ENCODE data around the gene ATP9B.

The ATP9B gene

GRCh38 chr18:79413025-79413424 lies 343.8 kb downstream of the ATP9B start:
- H3K4me3 ChIP-seq (ENCODE audit: extremely low read depth, insufficient read depth, low read length, poor library complexity, severe bottlenecking): no peak overlapping the region
- H3K27ac ChIP-seq (ENCODE audit: low read depth, low read length, severe bottlenecking): no peak overlapping the region
- H3K4me1 ChIP-seq (ENCODE audit: control insufficient read depth, insufficient read depth, low read length, poor library complexity, severe bottlenecking): peaks cover 4% of the 10 kb centered on the region
- WGBS, 2 experiments (ENCODE audit: insufficient coverage in 2 of 2): 95 to 98% methylated on average over 14 to 15 of the region's 16 CpGs
- H3K36me3 ChIP-seq (ENCODE audit: control insufficient read depth, insufficient read depth, low read length): peaks cover 79% of the 10 kb centered on the region
- H3K9me3 ChIP-seq (ENCODE audit: control insufficient read depth, low read length): no peaks in the 10 kb centered on the region

DNA sequence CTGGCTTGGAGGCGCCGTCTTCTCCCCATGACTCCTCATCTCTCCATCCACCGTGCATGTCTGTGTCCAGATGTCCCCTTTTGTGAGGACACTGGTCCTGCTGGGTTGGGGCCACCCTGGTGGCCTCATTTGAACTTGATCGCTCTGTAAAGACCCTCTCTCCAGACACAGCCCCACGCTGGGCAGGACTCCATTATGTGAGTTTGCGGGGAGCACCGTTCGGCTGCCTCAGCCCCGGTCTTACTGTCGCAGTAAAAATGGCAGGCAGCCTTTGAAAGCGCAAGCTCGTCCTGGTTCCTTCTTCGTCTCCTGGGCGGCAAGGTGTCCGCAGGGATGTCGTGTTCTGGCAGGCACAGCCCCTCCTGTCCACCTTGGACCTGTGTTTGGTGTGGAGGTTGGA lies 344.2 kb downstream of the ATP9B start:
- WGBS, 2 experiments (ENCODE audit: insufficient coverage in 2 of 2): 94 to 95% methylated on average over 13 to 16 of the region's 16 CpGs
- Histone ChIP-seq H3K4me3 (ENCODE audit: extremely low read depth, insufficient read depth, low read length, poor library complexity, severe bottlenecking) (no peak overlapping the region), H3K36me3 (ENCODE audit: control insufficient read depth, insufficient read depth, low read length) (peaks cover 80% of the 10 kb centered on the region), H3K4me1 (ENCODE audit: control insufficient read depth, insufficient read depth, low read length, poor library complexity, severe bottlenecking) (peaks cover 4% of the 10 kb centered on the region), H3K9me3 (ENCODE audit: control insufficient read depth, low read length) (no peaks in the 10 kb centered on the region), H3K27ac (ENCODE audit: low read depth, low read length, severe bottlenecking) (no peak overlapping the region)

GRCh38 chr18:79413901-79414300 lies 344.7 kb downstream of the ATP9B start:
- peaks cover 82% of the 10 kb centered on the region for H3K36me3 ChIP-seq (ENCODE audit: control insufficient read depth, insufficient read depth, low read length)
- H3K27ac ChIP-seq (ENCODE audit: low read depth, low read length, severe bottlenecking): no peak overlapping the region
- peaks cover 4% of the 10 kb centered on the region for H3K4me1 ChIP-seq (ENCODE audit: control insufficient read depth, insufficient read depth, low read length, poor library complexity, severe bottlenecking)
- 92 to 95% methylated on average over 9 of the region's 9 CpGs for WGBS, 2 experiments (ENCODE audit: insufficient coverage in 2 of 2)
- H3K9me3 ChIP-seq (ENCODE audit: control insufficient read depth, low read length): no peaks in the 10 kb centered on the region
- H3K4me3 ChIP-seq (ENCODE audit: extremely low read depth, insufficient read depth, low read length, poor library complexity, severe bottlenecking): no peak overlapping the region

DNA sequence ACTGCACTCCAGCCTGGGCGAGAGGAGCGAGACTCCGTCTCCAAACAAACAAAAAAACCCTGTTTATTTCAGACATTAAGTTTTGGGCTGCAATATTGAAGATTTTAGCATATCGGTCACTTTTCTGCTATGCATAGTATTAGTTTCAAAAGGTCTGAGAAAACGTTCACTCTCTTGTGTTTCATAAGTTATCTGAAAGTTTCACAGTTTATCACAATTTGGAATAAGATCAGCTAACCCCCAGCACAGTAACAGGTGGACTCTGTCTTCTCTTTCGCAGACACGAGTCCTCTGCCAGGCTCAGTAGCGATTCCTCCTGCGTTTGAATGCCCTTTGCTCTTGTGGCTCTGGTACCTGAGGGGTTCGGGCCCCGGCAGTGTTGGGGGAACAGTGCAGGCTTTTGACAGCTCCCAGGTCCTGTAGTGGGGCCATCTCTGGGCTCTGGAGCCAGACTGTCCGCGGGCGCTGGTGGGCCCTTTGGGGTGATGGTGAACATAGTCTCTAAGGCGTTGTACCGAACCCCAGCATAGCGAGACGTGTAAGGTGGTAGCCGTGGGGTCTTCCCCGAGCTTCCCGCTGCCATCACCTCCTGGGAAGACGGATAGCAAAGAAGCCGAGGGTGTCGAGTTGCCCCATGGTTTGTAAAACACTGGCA lies 347.0 kb downstream of the ATP9B start:
- WGBS, 2 experiments (ENCODE audit: insufficient coverage in 2 of 2): 89% methylated on average over 19 to 24 of the region's 24 CpGs

DNA sequence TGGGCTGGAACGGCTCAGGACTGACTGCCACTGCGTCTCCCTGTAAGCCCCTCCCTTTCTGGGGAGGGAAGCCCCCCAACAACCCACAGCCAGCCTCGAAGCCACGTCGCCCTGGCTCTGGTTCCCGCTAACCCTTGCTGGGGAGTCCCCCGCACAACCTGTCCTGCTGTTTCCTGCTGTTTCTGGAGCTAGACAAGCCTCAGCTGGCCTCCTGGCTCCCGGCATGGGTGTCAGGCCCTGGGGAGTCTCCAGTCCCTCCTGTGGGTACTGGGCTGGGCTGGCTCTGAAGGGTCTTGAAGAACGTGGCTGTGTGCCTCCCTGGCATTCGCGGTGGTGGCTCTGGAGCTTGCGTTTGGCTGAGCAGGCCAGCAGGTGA lies 347.5 kb downstream of the ATP9B start:
- H3K36me3 ChIP-seq (ENCODE audit: control insufficient read depth, insufficient read depth, low read length): peaks cover 83% of the 10 kb centered on the region
- peaks cover 4% of the 10 kb centered on the region for H3K4me1 ChIP-seq (ENCODE audit: control insufficient read depth, insufficient read depth, low read length, poor library complexity, severe bottlenecking)
- H3K4me3 ChIP-seq (ENCODE audit: extremely low read depth, insufficient read depth, low read length, poor library complexity, severe bottlenecking): no peak overlapping the region
- no peak overlapping the region for H3K27ac ChIP-seq (ENCODE audit: low read depth, low read length, severe bottlenecking)
- 85 to 96% methylated on average over 9 to 12 of the region's 12 CpGs for WGBS, 2 experiments (ENCODE audit: insufficient coverage in 2 of 2)
- H3K9me3 ChIP-seq (ENCODE audit: control insufficient read depth, low read length): no peaks in the 10 kb centered on the region

More for the DNA sequence above, 347.0 kb downstream of the ATP9B start:
- Histone ChIP-seq H3K27ac (ENCODE audit: low read depth, low read length, severe bottlenecking) (no peak overlapping the region), H3K36me3 (ENCODE audit: control insufficient read depth, insufficient read depth, low read length) (peaks cover 81% of the 10 kb centered on the region), H3K4me1 (ENCODE audit: control insufficient read depth, insufficient read depth, low read length, poor library complexity, severe bottlenecking) (peaks cover 4% of the 10 kb centered on the region), H3K4me3 (ENCODE audit: extremely low read depth, insufficient read depth, low read length, poor library complexity, severe bottlenecking) (no peak overlapping the region), H3K9me3 (ENCODE audit: control insufficient read depth, low read length) (no peaks in the 10 kb centered on the region)

GRCh38 chr18:79418236-79418635 lies 349.0 kb downstream of the ATP9B start:
- WGBS, 2 experiments (ENCODE audit: insufficient coverage in 2 of 2): 97 to 98% methylated on average over 19 of the region's 19 CpGs
- peaks cover 5% of the 10 kb centered on the region for H3K4me1 ChIP-seq (ENCODE audit: control insufficient read depth, insufficient read depth, low read length, poor library complexity, severe bottlenecking)
- H3K27ac ChIP-seq (ENCODE audit: low read depth, low read length, severe bottlenecking): no peak overlapping the region
- H3K36me3 ChIP-seq (ENCODE audit: control insufficient read depth, insufficient read depth, low read length): peaks cover 81% of the 10 kb centered on the region
- no peaks in the 10 kb centered on the region for H3K9me3 ChIP-seq (ENCODE audit: control insufficient read depth, low read length)
- no peak overlapping the region for H3K4me3 ChIP-seq (ENCODE audit: extremely low read depth, insufficient read depth, low read length, poor library complexity, severe bottlenecking)

- no peak overlapping the region for H3K4me3 ChIP-seq (ENCODE audit: extremely low read depth, insufficient read depth, low read length, poor library complexity, severe bottlenecking)
- peaks cover 5% of the 10 kb centered on the region for H3K4me1 ChIP-seq (ENCODE audit: control insufficient read depth, insufficient read depth, low read length, poor library complexity, severe bottlenecking)
- no peaks in the 10 kb centered on the region for H3K9me3 ChIP-seq (ENCODE audit: control insufficient read depth, low read length)
- peaks cover 80% of the 10 kb centered on the region for H3K36me3 ChIP-seq (ENCODE audit: control insufficient read depth, insufficient read depth, low read length)
- WGBS, 2 experiments (ENCODE audit: insufficient coverage in 2 of 2): 93 to 99% methylated on average over 8 to 11 of the region's 11 CpGs
- no peak overlapping the region for H3K27ac ChIP-seq (ENCODE audit: low read depth, low read length, severe bottlenecking)
Measured at GRCh38 chr18:79418642-79419041, 349.4 kb downstream of the ATP9B start.

DNA sequence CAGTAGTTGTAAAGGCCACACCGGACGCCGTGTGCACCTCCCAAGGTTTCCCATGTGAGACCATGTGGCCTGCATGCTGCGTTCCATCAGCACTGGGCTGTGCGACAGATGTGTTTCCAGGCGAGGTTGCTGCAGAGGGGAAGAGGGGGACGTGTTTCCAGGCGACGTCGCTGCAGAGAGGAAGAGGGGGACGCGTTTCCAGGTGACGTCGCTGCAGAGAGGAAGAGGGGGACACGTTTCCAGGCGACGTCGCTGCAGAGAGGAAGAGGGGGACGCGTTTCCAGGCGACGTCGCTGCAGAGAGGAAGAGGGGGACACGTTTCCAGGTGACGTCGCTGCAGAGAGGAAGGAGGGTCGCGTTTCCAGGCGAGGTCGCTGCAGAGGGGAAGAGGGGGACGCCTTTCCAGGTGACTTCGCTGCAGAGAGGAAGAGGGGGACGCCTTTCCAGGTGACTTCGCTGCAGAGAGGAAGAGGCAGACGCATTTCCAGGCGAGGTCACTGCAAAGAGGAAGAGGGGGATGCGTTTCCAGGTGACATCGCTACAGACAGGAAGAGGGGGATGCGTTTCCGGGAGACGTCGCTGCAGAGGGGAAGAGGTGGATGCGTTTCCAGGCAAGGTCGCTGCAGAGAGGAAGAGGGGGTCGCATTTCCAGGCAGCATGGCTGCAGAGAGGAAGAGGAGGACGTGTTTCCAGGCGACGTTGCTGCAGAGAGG lies 351.0 kb downstream of the ATP9B start:
- no peaks in the 10 kb centered on the region for H3K9me3 ChIP-seq (ENCODE audit: control insufficient read depth, low read length)
- 93 to 96% methylated on average over 35 to 47 of the region's 48 CpGs for WGBS, 2 experiments (ENCODE audit: insufficient coverage in 2 of 2)
- peaks cover 5% of the 10 kb centered on the region for H3K4me1 ChIP-seq (ENCODE audit: control insufficient read depth, insufficient read depth, low read length, poor library complexity, severe bottlenecking)
- peaks cover 74% of the 10 kb centered on the region for H3K36me3 ChIP-seq (ENCODE audit: control insufficient read depth, insufficient read depth, low read length)
- H3K27ac ChIP-seq (ENCODE audit: low read depth, low read length, severe bottlenecking): no peak overlapping the region
- H3K4me3 ChIP-seq (ENCODE audit: extremely low read depth, insufficient read depth, low read length, poor library complexity, severe bottlenecking): no peak overlapping the region

DNA sequence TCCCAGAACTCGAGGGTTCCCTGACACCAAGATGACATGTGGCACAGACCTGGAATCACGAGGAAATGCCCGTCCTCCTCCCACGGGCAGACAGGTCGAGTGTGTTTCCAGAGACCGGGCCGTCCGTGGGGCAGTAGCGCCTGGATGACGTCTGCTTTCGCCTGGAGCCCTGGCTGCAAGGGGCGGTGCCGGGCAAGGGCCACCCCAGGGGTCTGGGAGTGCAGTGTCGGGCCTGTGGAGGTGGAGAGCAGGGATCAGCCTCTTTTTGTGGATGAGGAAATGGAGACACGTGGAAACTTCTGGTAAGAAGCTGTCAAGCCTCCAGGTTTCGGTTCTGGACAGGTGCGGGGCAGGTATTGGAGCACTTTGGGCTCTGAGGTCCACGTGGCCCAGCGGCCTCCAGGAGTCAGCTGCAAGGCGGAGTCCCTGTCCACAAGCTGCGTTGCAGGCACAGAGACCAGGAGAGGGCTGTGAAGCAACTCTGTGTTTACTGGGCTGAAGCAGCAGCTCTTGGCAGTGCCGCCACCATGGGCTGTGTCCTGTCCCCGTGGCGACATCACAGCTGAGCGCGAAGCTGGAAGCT lies 352.2 kb downstream of the ATP9B start:
- 89% methylated on average over 24 to 26 of the region's 26 CpGs for WGBS, 2 experiments (ENCODE audit: insufficient coverage in 2 of 2)
- H3K4me1 ChIP-seq (ENCODE audit: control insufficient read depth, insufficient read depth, low read length, poor library complexity, severe bottlenecking): peaks cover 5% of the 10 kb centered on the region
- H3K4me3 ChIP-seq (ENCODE audit: extremely low read depth, insufficient read depth, low read length, poor library complexity, severe bottlenecking): no peak overlapping the region
- no peak overlapping the region for H3K27ac ChIP-seq (ENCODE audit: low read depth, low read length, severe bottlenecking)
- peaks cover 74% of the 10 kb centered on the region for H3K36me3 ChIP-seq (ENCODE audit: control insufficient read depth, insufficient read depth, low read length)
- H3K9me3 ChIP-seq (ENCODE audit: control insufficient read depth, low read length): no peaks in the 10 kb centered on the region

- WGBS, 2 experiments (ENCODE audit: insufficient coverage in 2 of 2): 90 to 94% methylated on average over 11 to 23 of the region's 24 CpGs
- Histone ChIP-seq H3K27ac (ENCODE audit: low read depth, low read length, severe bottlenecking) (no peak overlapping the region), H3K9me3 (ENCODE audit: control insufficient read depth, low read length) (no peaks in the 10 kb centered on the region), H3K36me3 (ENCODE audit: control insufficient read depth, insufficient read depth, low read length) (peaks cover 71% of the 10 kb centered on the region), H3K4me1 (ENCODE audit: control insufficient read depth, insufficient read depth, low read length, poor library complexity, severe bottlenecking) (peaks cover 5% of the 10 kb centered on the region), H3K4me3 (ENCODE audit: extremely low read depth, insufficient read depth, low read length, poor library complexity, severe bottlenecking) (no peak overlapping the region)
Measured at GRCh38 chr18:79422022-79422782, 353.0 kb downstream of the ATP9B start.

Data from mesodermal cell (in vitro differentiated cells).